Measurements from ENCODE around the gene UBE2I.
A peak's percentile ranks its signal among the peaks of the same experiment; 100 is the strongest.

UBE2I gene

DNA sequence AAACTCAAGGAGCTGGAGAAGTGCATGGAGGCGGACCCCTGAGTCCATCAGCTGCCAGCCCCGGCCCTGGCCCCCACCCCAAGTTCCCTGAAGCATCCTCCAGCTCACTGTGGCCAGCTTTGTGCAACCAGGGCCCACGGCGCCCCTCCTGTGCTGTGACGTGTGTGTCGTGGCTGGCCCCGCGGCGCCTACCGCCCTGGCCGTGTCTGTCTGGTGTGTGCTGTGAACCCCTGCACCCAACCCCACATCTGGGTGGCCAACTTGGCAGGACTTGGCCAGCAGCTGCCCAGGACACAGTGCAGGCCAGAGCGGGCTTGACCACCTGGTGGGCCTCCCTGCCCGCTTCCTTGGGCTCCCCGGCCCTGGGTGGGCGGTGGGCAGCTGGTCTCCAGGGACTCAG is 39.0 kb downstream of the UBE2I start:
- TF ChIP-seq, protein P1, sequence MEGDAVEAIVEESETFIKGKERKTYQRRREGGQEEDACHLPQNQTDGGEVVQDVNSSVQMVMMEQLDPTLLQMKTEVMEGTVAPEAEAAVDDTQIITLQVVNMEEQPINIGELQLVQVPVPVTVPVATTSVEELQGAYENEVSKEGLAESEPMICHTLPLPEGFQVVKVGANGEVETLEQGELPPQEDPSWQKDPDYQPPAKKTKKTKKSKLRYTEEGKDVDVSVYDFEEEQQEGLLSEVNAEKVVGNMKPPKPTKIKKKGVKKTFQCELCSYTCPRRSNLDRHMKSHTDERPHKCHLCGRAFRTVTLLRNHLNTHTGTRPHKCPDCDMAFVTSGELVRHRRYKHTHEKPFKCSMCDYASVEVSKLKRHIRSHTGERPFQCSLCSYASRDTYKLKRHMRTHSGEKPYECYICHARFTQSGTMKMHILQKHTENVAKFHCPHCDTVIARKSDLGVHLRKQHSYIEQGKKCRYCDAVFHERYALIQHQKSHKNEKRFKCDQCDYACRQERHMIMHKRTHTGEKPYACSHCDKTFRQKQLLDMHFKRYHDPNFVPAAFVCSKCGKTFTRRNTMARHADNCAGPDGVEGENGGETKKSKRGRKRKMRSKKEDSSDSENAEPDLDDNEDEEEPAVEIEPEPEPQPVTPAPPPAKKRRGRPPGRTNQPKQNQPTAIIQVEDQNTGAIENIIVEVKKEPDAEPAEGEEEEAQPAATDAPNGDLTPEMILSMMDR (IDR thresholded peaks at IDR 0.05; ENCODE audit: low read depth, low read length, missing control alignments), result no peak
- DNase-seq (ENCODE audit: extremely low read depth, low read depth), result no peak
- H3K4me3 ChIP-seq (replicated peaks; ENCODE audit: low read depth, low read length), result no peak overlapping the region

DNA sequence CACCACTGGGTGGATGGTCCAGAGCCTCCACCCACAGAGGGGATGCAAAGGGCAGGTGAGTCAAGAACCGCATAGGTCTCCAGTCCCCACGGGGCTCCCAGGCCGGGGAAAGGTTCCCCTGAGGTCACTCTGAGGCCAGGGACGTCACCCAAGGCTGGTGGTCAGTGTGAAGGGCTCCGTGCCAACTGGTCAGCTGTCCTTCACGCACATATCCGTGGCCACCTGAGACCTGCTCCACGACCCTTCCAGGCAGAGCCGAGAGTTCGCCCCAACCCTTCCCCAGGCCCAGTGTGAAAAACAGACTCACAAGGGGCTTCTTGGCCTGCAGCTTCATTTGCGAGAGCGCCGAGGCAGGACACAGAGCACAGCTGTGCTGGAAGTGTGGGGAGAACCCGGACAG is 39.5 kb downstream of the UBE2I start:
- no peak overlapping the region for H3K4me3 ChIP-seq (replicated peaks; ENCODE audit: low read depth, low read length)
- TF ChIP-seq, protein P1 (IDR thresholded peaks at IDR 0.05; ENCODE audit: low read depth, low read length, missing control alignments), result no peak
- DNase-seq (ENCODE audit: extremely low read depth, low read depth), result no peak

DNA sequence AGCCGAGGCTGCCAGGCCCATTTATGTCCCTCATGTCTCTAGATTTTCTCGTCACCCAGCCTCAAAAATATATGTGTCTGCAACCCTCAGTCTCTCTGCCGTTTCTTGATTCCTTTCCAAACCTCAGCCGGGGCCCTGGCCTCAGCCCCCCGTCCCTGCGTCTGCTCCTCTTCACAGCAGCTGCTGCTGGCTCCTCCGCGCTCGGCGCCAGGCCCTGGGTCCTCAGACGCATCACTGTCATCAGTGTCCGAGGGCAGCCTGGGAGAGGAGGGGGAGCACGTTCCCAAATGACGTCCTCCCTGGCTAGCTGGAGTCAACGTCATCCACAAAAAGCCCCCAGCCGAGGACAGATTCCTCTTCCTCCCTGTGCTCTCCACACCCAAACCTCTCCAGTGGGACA is 39.9 kb downstream of the UBE2I start:
- no peak overlapping the region for H3K4me3 ChIP-seq (replicated peaks; ENCODE audit: low read depth, low read length)
- TF ChIP-seq, protein P1 (IDR thresholded peaks at IDR 0.05; ENCODE audit: low read depth, low read length, missing control alignments), result no peak
- no peak for DNase-seq (ENCODE audit: extremely low read depth, low read depth)

DNA sequence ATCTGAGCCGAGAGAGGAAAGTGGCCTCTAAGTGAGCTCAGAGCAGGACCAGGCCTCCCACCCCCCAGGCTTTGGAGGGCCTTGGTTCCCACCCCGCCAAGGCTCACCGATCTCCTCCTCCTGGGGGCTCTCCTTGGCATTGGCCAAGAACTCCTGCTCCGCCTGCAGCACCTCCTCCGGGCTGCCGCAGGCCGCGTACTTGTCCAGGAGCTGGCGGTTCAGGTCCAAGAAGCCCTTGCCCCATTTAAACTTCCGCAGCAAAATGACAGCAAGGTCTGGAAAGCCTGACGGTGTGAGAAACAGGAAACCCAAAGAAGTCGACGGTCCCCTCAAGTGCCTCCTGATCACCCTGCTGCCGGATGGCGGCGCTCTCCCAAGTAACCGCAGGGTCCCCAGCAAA is 40.5 kb downstream of the UBE2I start:
- H3K4me3 ChIP-seq (replicated peaks; ENCODE audit: low read depth, low read length), result peak overlapping the region; percentile 96; the same call in 1 of the 2 replicates
- DNase-seq (ENCODE audit: extremely low read depth, low read depth), result no peak
- TF ChIP-seq, protein P1 (IDR thresholded peaks at IDR 0.05; ENCODE audit: low read depth, low read length, missing control alignments), result no peak

DNA sequence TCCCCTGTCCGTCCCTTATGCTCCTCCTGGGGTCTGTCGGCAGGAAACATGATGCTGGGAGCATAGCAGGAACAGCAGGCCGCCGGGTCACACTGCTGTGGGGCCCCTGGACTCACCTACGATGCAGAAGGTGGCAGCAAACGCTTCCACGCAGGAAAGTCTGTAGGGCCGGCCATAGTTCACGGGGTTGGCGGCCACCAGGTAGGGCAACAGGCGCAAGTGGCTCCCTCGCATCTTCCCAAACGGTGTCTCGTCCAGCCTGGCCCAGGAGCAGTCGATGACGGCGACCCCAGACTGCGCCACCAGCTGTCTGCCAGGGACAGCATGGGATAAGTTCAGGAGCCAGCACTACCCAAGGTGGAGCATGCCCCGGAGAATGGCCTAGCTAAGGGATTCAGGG is 41.3 kb downstream of the UBE2I start:
- H3K4me3 ChIP-seq (replicated peaks; ENCODE audit: low read depth, low read length), result peak overlapping the region; percentile 96
- no peak for DNase-seq (ENCODE audit: extremely low read depth, low read depth)
- TF ChIP-seq, protein P1 (IDR thresholded peaks at IDR 0.05; ENCODE audit: low read depth, low read length, missing control alignments), result no peak

DNA sequence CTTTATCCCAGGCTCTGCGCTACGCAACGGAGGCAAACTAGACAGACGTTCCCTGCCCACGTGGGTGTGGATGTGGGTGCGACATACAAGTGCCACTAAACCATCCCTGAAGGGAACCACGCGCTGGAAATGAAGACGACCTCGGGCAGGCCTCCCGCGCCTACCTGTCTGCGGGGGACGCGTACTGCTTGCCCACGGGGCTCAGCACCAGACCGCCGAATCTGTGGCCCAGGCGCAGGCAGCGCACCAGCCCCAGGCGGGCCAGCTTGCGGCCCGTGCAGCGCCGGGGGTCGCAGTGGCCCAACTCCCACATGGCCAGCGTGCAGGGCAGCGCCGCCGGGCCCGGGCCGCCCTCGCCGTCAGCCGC is 41.8 kb downstream of the UBE2I start:
- no peak for DNase-seq (ENCODE audit: extremely low read depth, low read depth)
- H3K4me3 ChIP-seq (replicated peaks; ENCODE audit: low read depth, low read length), result peak overlapping the region; percentile 96
- TF ChIP-seq, protein P1 (IDR thresholded peaks at IDR 0.05; ENCODE audit: low read depth, low read length, missing control alignments), result no peak

DNA sequence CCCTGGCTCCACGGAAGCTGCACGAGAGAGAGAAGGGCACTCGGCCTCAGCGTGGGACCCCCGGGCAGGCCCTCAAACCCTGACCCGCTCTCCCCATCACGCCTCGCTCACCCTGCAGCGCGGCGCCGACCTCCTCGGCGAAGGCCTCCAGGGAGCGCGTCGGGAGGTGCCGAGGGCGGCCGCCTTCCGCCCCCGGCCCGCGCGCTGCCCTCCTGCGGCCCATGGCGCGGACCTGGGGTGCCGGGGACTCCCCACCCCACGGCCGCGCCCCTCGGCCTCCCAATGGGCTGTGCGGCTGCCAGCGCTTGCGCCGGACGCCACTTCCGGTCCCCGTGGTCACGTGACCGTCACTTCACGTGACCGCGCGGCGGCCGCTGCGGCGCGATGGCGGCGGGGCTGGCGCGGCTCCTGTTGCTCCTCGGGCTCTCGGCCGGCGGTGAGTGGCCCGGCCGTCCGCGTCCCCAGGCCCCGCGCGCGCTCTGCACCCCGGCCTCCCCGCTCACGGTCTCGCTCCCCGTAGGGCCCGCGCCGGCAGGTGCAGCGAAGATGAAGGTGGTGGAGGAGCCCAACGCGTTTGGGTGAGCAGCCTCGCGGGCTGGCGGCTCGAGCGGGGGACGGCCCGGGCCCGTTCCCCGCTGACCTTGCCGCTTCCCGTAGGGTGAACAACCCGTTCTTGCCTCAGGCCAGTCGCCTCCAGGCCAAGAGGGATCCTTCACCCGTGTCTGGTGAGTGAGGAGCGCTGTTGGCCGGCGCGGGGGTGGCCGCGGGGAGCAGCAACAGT is 42.3 kb downstream of the UBE2I start, which contains the start of the genes GNPTG and TSR3:
TSS of gene GNPTG (plus strand) at position 350 of the 781 bp plus-strand sequence. CDS start at position 385, 35 bp downstream.
TSS of gene TSR3 (minus strand) at position 297 of the 781 bp plus-strand sequence. CDS start at position 223, 74 bp downstream.
- H3K4me3 ChIP-seq (replicated peaks; ENCODE audit: low read depth, low read length), result peak within 1 kb of the TSS; percentile 96
- TF ChIP-seq, protein P1 (IDR thresholded peaks at IDR 0.05; ENCODE audit: low read depth, low read length, missing control alignments), result no peak
- DNase-seq (ENCODE audit: extremely low read depth, low read depth), result peak; percentile 42
